ENCODE data around the gene IGSF23. TPM values are rescaled to one million over a fixed set of nuclear protein-coding genes. Genes with fewer than 3 reads are reported as not detected.

IGSF23 gene
- total RNA-seq, 1 experiment from 2014 or later, result not detected

DNA sequence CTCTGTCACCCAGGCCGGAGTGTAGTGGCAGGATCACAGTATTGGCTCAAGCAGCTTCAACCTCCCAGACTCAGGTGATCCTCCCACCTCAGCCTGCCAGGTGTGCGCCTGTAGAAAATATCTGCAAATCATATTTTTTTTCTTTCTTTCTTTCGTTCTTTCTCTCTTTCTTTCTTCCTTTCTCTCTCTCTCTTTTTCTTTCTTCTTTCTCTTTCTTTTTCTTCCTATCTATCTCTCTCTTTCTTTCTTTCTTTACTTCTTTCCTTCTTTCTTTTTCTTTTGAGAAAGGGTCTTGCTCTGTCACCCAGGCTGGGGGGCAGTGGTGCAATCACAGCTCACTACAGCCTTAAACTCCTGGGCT lies 16.3 kb upstream of the IGSF23 start:
- CTCF ChIA-PET, result no interaction called here
- no TSS peak for BruUV-seq (replicated peaks)

GRCh38 chr19:44598355-44598754 lies 15.0 kb upstream of the IGSF23 start:
- no TSS peak for BruUV-seq (replicated peaks)
- H3K4me1 ChIP-seq (ENCODE audit: insufficient read depth, low read length, poor library complexity, severe bottlenecking), result no peaks in the 10 kb centered on the region
- intact Hi-C loops (cut with micrococcal nuclease; ENCODE audit: unreplicated experiment), result no loop called here
- H3K9me3 ChIP-seq (ENCODE audit: low read depth, low read length, poor library complexity, severe bottlenecking), result no peaks in the 10 kb centered on the region
- POLR2A ChIA-PET (ENCODE audit: low non-redundant PET), result no interaction called here
- TF ChIP-seq, protein P1, sequence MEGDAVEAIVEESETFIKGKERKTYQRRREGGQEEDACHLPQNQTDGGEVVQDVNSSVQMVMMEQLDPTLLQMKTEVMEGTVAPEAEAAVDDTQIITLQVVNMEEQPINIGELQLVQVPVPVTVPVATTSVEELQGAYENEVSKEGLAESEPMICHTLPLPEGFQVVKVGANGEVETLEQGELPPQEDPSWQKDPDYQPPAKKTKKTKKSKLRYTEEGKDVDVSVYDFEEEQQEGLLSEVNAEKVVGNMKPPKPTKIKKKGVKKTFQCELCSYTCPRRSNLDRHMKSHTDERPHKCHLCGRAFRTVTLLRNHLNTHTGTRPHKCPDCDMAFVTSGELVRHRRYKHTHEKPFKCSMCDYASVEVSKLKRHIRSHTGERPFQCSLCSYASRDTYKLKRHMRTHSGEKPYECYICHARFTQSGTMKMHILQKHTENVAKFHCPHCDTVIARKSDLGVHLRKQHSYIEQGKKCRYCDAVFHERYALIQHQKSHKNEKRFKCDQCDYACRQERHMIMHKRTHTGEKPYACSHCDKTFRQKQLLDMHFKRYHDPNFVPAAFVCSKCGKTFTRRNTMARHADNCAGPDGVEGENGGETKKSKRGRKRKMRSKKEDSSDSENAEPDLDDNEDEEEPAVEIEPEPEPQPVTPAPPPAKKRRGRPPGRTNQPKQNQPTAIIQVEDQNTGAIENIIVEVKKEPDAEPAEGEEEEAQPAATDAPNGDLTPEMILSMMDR (conservative IDR thresholded peaks at IDR 0.05; ENCODE audit: low read depth, low read length), result no peak
- CTCF ChIA-PET, result no interaction called here
- no peak overlapping the region for H3K27ac ChIP-seq (ENCODE audit: low read depth, low read length, poor library complexity, severe bottlenecking)
- no peaks in the 10 kb centered on the region for H3K27me3 ChIP-seq (replicated peaks; ENCODE audit: insufficient read depth, low read depth, low read length, poor library complexity)
- DNase-seq (ENCODE audit: low spot score), result no peak
- H3K36me3 ChIP-seq (ENCODE audit: insufficient read depth, low read length, poor library complexity, severe bottlenecking), result no peaks in the 10 kb centered on the region
- H3K4me3 ChIP-seq (ENCODE audit: low read depth, low read length, poor library complexity, severe bottlenecking), result no peak overlapping the region

More for the DNA sequence above, 16.3 kb upstream of the IGSF23 start:
- H3K4me1 ChIP-seq (ENCODE audit: insufficient read depth, low read length, poor library complexity, severe bottlenecking), result no peaks in the 10 kb centered on the region
- TF ChIP-seq EZH2 (IDR thresholded peaks at IDR 0.05; ENCODE audit: borderline replicate concordance, low read depth, low read length, poor library complexity, severe bottlenecking), result no peak
- TF ChIP-seq, protein P1 (conservative IDR thresholded peaks at IDR 0.05; ENCODE audit: low read depth, low read length), result no peak
- POLR2A ChIA-PET (ENCODE audit: low non-redundant PET), result no interaction called here
- H3K4me3 ChIP-seq (ENCODE audit: low read depth, low read length, poor library complexity, severe bottlenecking), result no peak overlapping the region
- DNase-seq (ENCODE audit: low spot score), result no peak
- no peaks in the 10 kb centered on the region for H3K36me3 ChIP-seq (ENCODE audit: insufficient read depth, low read length, poor library complexity, severe bottlenecking)
- H3K27ac ChIP-seq (ENCODE audit: low read depth, low read length, poor library complexity, severe bottlenecking), result no peak overlapping the region
- H3K9me3 ChIP-seq (ENCODE audit: low read depth, low read length, poor library complexity, severe bottlenecking), result no peaks in the 10 kb centered on the region
- H3K27me3 ChIP-seq (replicated peaks; ENCODE audit: insufficient read depth, low read depth, low read length, poor library complexity), result no peaks in the 10 kb centered on the region
- intact Hi-C loops (cut with micrococcal nuclease; ENCODE audit: unreplicated experiment), result no loop called here

GRCh38 chr19:44598880-44599279 lies 14.5 kb upstream of the IGSF23 start:
- no peaks in the 10 kb centered on the region for H3K27me3 ChIP-seq (replicated peaks; ENCODE audit: insufficient read depth, low read depth, low read length, poor library complexity)
- POLR2A ChIA-PET (ENCODE audit: low non-redundant PET), result no interaction called here
- no peak overlapping the region for H3K27ac ChIP-seq (ENCODE audit: low read depth, low read length, poor library complexity, severe bottlenecking)
- intact Hi-C loops (cut with micrococcal nuclease; ENCODE audit: unreplicated experiment), result no loop called here
- no peaks in the 10 kb centered on the region for H3K4me1 ChIP-seq (ENCODE audit: insufficient read depth, low read length, poor library complexity, severe bottlenecking)
- DNase-seq (ENCODE audit: low spot score), result no peak
- TF ChIP-seq, protein P1 (conservative IDR thresholded peaks at IDR 0.05; ENCODE audit: low read depth, low read length), result no peak
- no peak for TF ChIP-seq EZH2 (IDR thresholded peaks at IDR 0.05; ENCODE audit: borderline replicate concordance, low read depth, low read length, poor library complexity, severe bottlenecking)
- H3K36me3 ChIP-seq (ENCODE audit: insufficient read depth, low read length, poor library complexity, severe bottlenecking), result no peaks in the 10 kb centered on the region
- H3K4me3 ChIP-seq (ENCODE audit: low read depth, low read length, poor library complexity, severe bottlenecking), result no peak overlapping the region
- no peaks in the 10 kb centered on the region for H3K9me3 ChIP-seq (ENCODE audit: low read depth, low read length, poor library complexity, severe bottlenecking)
- BruUV-seq (replicated peaks), result no TSS peak
- CTCF ChIA-PET, result no interaction called here
